ENCODE data around the gene NUDT6.

GRCh38 chr4:122968227-122968812, 45.9 kb upstream of the NUDT6 start:
- TF ChIP-seq CTCF (IDR thresholded peaks at IDR 0.05; ENCODE audit: low read length) (no peak), EZH2 (IDR thresholded peaks at IDR 0.05; ENCODE audit: borderline replicate concordance, low read length) (no peak)
